HG03064 (cell line): Measurements from ENCODE around the gene SFXN1.
"Not testable (repeated sequence)": the region's sequence is repeated elsewhere in the genome, so short reads cannot be mapped to it uniquely, and the experiment has no call there.

Experiments
- ATAC-seq: cut with Tn5 transposase; IDR thresholded peaks from one replicate; pipeline ENCODE4 v1.9.1; 2021; ENCODE audit warnings: low read depth; ENCODE audit not compliant: unreplicated experiment

SFXN1 gene, protein sequence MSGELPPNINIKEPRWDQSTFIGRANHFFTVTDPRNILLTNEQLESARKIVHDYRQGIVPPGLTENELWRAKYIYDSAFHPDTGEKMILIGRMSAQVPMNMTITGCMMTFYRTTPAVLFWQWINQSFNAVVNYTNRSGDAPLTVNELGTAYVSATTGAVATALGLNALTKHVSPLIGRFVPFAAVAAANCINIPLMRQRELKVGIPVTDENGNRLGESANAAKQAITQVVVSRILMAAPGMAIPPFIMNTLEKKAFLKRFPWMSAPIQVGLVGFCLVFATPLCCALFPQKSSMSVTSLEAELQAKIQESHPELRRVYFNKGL

DNA sequence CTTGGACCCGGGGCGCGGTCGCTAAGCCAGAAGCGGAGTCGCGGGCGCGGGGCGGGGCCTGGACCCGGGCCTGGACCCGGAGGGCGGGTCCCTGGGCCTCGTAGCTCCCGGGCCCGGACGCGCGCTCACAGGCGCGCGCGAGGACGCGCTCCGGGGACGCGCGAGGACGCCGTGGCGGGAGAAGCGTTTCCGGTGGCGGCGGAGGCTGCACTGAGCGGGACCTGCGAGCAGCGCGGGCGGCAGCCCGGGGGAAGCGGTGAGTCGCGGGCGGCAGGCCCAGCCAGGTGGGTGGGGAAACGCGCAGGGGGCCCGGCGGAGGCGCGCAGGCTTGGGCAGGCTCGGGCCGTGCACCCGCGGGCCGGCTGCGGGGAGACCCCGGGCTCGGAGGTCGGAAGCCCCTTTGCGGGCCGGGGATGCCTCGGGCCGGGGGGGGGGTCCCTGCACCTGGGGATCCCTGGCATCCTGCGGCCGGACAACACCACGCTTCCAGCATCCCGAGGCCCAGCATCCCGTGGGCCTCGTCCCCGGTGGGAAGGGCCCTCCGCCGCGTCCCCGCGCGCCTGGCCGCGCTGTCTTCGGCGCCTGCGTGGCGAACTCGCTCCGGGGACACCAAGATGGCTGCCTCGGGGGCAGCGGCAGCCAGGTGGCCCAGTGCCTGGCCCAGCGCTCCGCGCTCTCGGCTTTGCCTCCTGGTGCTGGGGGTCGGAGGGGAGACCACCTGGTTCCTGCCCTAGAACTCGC is at the start of gene SFXN1:
TSS of gene SFXN1 (plus strand) at position 177 of the 741 bp plus-strand sequence. CDS start 13,544 bp downstream, outside the sequence.
- ATAC-seq = peak; percentile 95

DNA sequence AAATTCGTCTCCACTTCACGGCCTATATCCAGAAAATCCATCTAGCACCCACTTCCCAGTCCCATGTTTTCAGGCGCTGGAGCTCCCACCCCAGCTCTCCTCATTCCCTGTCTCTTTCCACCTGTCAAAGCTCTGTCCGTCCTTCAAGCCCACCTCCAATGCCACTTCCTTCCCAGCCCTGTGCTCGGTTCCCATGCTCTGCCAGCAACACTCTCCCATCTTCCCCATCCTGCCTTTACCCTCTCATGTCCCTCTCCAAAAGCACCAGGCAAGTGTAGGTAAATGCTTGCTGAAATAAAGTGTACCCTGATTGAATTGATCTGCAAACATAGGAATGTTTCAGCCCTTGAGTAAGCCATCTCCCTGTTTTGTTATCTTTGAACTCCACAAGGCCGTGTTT is 43.6 kb upstream of the SFXN1 start:
- ATAC-seq = no peak

DNA sequence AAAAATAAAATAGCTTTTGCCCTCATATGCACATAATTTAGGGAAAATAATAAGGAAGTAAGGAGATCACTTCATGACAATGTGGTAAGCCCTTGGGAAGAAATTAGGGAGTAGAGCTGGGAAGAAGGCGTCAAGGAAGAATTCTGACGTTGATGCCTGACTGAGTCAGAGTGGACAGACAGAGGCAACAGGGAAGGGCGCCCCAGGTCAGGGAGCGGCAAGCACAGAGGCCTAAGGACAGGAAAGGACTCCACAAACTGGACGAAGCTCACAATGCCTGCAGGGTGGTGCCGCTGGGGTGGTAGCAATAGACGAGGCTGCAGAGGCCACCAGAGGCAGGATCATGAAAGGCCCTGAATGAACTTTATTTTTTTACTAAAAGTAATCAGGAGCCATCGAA is 42.0 kb upstream of the SFXN1 start:
- ATAC-seq = no peak

DNA sequence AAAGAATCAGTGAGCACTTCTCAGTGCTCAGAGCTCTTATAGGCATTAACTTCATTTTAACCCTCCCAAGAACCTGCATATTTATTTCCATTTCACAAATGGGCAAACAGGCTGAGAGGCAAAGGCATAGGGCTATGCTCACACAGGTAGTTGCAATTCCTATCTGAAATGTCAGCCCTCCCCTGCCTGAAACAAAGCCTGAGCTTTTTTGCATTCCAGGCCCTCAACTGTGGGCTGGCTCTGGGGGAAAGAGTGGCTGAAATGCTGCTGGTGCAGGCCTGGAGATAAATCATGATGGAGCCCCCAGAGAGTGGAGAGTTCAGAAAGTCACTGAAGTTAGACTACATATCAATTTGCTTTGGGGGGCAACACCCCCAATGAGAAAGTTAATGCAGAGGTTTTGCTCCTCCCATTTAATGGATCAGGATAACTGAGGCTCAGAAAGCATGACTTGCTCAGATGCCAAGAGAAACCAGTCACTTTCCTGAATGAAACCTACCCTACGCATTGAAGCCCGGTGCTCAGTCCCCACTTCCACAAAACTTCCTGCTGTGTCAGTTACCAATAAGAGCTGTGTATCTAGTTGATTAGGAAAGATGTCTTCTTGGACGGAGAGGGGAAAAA is 40.0 kb upstream of the SFXN1 start:
- ATAC-seq = no peak

DNA sequence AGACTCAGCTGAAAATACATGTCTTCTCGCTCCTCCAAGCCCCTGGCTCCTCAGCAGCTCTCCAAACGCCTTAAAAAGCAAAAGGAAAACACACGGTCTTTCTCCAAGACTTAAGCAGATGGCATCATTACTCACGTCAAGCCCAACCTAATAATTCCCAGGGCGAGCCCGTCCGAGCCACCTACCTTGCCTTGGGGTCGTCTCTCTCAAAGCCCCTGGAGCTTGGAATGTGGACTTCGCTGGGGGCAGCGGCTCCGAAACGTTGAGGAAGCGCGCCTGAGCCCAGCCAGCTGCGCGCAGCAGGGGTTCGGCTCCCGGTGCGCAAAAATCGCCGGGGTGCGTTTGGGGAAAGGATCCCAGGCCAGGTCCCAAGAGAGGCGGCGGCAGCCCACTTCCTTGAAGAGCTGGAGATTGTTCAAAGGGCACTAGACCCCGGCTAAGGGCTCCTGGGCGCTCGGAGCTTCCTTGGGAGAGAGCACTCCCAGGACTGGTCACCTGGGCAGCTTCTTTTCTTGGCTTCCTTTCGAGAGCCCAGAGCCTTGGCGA is 34.8 kb upstream of the SFXN1 start:
- ATAC-seq = no peak

DNA sequence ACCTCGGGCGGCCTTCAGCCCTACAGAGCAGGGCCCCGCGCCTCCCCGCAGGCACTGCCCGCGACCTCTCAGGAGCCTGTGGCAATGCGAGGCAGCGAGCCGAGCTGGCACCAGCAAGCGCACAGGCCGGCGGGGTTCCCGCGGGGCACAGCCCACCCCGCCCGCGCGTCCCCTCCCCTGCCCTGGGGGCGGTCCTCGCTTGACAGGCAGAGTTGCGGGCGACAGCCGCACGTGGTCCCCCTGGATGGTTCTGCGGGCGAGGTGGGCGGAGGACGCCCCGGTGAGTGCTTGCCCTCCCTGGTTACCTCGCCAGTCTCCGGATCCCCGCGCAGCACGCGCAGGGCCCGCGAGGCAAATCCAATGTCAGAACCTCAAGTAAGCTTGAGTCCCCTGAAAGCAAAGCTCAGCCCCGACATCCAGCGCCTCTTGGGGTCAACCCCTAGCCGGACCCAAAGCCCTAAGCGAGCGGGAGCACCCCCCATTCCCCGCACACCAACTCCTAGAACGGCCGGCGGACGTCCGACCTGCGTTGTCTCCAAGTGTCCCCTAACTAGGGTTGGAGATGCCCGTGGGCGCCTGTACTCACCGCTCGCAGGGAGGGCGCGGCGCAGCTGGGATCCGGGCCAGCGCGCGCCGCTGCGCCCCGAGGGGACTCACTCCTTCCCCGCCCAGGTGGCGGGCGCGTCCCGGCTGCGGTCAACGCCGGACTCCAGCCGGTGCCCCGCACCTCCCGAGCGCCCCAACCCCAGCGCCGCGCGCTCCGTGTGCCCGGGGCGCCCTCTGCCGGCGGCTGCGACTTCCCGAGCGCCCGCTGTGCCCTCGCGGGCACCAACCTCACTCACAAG is 34.1 kb upstream of the SFXN1 start, which contains the start of gene DRD1:
TSS of gene DRD1 (minus strand) at position 123 of the 845 bp plus-strand sequence. CDS start 1,083 bp downstream, outside the sequence.
- no peak for ATAC-seq

DNA sequence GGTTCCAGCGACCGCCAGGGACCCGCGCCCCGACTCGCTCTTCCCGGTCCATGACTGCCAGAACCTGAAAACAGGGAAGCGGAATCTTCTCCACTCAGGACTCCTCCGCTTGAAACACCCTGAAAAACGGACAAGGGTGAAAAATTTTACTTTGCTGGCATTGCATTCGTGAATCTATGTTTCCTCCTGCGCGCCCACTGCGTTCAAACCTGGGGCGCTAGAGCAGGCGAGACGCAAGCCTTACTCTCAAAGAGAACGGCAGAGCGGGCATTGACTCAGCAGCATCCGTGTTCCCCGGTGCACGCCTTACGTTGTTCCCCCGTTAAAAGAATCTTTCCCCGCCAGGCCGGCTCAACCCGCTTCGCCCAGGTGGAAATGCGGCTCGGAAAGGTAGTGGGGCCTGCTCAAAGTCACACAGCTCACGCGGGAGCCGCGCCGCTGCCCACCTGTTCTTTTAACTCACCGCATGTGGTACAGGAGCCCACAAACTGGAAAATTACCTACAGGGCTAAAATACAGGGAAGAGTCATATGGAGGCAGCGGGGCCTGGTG is 33.4 kb upstream of the SFXN1 start:
- ATAC-seq = no peak

DNA sequence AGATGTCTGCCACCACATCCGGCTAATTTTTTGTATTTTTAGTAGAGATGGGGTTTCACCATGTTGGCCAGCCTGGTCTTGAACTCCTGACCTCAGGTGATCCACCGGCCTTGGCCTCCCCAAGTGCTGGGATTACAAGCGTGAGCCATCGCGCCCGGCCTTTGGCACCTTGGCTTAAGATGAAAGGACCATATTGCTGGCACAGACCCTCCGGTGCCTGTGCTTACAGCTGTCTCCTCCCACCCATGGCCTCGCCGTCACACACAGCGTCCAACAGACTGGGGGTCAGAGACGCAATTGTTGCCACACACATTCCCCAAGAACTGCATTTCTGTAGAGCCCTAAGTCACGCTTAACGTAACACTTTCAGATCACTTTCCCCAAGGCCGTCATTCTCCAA is 32.0 kb upstream of the SFXN1 start:
- not testable (repeated sequence) for ATAC-seq

DNA sequence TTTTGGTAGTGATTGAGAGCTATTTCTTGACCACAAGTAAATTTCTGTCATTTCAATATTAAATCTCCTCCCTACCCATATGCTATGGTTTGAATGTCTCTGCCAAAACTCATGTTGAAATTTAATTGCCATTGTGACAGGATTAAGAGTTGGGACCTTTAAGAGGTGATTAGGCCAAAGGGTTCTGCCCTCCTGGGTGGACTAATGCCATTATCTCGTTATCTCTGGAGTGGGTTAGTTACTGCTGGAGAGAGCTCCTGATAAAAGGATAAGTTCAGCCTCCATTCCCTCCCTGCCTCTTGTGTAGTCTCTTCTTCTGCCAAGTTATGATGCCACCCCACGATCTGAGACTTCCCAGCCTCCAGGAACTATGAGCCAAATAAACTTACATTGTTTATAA is 30.8 kb upstream of the SFXN1 start:
- no peak for ATAC-seq

DNA sequence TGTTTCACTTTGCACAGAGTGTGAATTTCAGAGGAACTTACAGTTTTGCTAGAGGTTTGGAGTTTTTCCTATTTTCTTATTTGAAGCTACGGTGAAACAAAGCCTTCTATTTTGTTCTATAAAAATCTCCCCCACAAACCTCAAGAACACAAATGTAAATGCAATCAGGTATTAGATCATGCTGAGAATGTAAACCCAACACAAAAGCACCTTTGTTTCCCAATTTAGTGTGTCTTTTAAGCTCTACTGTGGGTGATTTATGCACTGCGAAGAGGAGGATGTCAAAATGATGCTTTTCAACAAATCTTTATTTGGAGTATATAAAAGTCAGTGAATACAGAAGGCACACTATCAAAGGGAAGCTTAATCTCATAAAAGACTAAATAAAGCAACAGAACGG is 30.1 kb upstream of the SFXN1 start:
- no peak for ATAC-seq

DNA sequence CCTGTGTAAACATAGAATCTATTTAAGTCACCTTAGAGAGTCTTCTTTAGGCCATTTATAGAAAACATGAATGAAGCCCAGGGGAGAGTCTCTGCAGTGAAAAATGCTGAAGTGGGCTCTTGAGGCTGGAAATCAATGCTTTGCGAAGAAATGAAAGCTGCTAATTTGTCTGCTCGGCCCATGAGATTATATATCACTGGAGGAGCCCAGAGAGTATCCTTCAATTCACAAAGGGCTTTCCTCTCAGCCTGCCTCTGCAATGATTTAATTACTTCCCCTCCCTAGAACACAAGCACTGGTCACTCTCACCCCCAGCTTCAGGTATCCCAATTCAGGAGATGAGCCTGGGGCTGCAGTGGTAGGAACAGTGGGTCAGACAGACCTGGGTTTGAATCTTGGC is 26.2 kb upstream of the SFXN1 start:
- no peak for ATAC-seq

DNA sequence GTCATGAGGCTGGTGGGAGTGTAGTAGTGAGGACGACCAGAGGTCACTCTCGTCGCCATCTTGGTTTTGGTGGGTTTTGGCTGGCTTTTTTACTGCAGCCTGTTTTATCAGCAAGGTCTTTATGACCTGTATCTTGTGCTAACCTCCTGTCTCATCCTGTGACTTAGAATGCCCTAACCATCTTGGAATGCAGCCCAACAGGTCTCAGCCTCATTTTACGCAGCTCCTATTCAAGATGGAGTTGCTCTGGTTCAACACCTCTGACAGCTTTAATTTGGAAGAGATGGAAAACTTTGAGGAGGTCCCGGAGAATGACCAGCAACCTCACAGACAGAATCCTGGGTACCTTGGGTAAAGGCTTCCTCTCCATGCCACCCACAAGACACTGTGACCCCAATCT is 24.0 kb upstream of the SFXN1 start:
- not testable (repeated sequence) for ATAC-seq

DNA sequence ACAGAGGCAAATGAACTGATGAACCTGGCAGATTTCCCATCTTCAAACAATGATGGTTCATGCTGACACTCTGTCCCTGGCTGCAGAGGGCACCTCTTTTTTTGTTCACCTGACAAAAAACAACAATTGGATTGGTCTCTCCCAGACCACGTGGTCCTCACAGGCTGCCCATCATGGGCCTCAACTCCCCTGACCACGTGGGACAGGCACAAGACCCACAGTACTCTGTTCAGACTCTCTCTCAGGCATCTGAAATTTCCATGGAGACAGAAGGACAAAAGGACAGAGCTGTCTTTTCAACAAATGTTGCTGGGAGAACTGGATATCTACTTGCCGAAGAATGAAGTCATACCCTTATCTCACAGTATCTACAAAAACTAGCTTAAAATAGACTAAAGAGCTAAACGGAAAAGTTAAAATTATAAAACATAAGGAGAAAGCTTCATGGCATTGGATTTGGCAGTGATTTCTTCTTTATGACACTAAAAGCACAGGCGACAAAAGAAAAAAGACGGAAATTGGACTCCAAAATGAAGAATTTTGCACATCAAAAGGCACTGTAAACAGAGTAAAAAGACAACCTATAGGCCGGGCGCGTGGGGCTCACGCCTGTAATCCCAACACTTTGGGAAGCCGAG is 22.1 kb upstream of the SFXN1 start:
- no peak for ATAC-seq

DNA sequence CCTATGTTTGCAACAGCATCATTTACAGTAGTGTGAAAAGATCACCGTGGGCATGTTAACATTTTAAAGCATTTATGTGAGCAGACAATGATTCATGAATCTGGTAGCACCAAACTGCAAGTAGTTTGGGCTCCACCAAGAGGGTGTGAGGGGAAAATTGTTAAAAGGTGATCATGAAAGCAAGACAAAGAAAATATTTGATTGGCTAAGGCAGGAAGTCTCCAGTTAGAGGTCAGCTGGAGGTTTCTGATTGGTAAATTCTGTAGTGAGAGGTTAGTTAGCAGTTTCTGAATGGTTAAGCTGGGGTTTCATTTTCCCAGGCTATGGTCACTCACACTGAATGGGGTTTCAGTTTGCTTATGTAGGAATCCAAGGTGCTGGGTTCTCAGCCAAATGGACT is 20.9 kb upstream of the SFXN1 start:
- peak; percentile 91 for ATAC-seq

DNA sequence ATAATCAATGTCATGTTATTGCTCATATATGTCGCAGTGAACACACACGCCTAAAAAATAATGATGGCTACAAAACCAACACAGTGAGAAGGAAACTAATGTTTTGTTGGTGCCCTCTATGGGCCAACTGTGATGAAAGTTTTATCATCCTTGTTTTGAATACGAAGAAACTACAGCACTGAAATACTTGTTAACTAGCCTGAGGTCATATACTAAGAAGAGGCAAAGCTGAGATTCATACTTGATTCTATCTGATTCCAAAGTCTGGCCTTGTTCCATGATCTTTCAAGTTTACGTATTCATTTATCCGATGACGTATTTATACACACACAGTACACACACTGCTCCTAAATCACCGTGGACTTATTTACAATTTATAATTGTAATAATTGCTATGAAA is 18.2 kb upstream of the SFXN1 start:
- ATAC-seq = no peak

DNA sequence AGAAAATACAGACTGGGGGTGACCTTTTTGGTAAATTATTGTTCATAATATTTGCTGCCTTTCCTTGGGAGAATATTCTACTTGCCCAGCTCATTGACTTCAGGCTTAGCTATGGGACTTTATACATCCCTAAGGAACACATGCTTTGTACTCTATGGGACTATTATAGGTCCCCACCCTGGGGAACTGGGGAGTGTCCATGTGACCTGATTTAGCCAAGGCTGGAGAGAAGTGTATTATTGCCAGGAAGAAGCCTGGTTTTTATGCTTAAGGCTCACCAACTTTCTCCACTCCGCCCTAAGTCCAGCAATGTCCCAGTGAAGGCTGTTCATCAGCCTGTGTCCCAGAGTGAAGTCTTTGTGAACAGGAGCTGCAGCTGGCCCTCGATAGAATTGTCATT is 17.8 kb upstream of the SFXN1 start:
- no peak for ATAC-seq

DNA sequence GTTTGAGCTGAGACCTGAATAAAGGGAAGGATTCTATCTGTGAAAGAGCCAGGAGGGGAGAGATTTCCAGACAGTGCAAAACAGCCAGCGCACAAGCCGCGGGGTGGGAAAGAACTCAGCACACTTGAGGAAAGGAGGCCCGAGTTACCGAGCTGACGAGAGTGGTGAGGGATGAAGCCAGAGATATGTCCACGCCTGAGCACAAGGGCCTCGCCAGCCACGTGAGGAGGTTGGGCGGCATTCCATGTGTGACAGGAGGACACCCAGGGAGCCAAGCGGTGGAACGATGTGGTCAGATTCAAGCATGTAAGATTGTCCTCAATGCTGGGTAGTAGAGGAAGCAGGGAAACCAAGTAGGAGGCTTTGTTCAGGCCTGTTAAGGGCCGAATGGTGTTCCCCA is 17.0 kb upstream of the SFXN1 start:
- ATAC-seq = no peak

DNA sequence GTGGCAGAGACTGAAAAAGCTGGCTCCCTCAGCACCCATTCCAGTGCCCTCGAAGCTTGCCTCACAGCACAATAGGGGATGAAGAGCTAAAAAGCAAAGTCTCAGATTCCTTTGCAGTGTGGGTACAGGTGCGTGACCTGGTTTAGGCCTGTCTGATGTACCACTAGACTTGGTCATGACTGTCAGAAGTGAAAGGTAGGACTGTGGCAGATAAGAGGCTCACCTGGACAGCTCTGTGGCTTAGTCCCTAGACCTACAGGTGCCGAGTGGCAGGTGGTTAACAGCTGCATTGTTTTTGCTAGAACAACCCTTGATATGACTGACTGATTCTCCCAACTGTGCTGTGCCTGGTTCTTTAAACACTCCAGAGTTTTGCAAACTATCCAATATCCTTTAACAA is 14.7 kb upstream of the SFXN1 start:
- ATAC-seq = no peak

DNA sequence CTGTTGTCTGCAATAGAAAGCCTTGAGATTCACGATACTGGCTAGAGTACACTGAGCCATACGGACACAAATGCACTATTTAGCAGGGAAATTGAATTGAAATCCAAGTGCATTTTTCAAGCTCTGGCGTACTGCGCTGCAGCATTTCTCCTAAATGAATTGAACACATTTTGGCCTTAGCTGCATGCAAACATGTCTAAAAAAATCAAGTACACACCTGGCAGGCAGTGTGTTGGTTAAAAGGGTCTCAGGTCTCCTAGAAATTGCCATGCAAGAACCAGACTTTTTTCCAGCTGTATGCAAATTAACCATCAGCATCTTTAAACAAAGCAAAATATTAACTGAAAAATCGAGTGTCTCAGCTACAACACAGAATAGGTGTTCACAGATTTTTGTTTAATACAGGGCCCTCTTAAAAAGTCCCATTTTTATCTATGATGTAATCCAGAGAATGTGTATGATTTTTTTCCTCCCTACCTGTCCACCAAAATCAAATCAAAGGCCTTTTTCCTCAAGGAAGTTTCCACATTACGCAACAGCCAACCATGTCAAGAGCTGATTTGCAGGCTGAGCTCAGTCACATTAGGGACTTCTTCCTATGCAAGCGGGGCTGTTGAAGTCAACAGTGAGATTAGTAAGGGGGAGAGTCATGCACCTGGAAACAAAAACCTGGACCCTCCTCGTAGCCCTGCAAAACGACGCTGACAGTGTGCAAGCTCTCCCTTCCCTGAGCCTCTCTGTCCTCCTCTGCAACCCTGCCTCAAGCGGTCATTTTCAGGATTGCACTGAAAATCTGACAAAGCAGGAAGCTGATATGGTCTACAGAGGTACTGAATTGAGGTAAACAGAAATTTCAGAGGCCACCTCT is 14.1 kb upstream of the SFXN1 start:
- ATAC-seq = peak; percentile 94
